ENCODE measurements around the gene AK1.
A peak's percentile ranks its signal among the peaks of the same experiment; 100 is the strongest.

The AK1 gene

GRCh38 chr9:127868278-127868902 lies 9.1 kb downstream of the AK1 start:
- no peak for DNase-seq (ENCODE audit: low read depth in 1 of 2, low spot score in 1 of 2)

- DNase-seq (ENCODE audit: low read depth in 1 of 2, low spot score in 1 of 2), result no peak
Measured at GRCh38 chr9:127867356-127868277, 9.9 kb downstream of the AK1 start.

GRCh38 chr9:127866535-127866934 lies 10.9 kb downstream of the AK1 start:
- DNase-seq (ENCODE audit: low read depth in 1 of 2, low spot score in 1 of 2), result no peak

- DNase-seq (ENCODE audit: low read depth in 1 of 2, low spot score in 1 of 2), result no peak
Measured at GRCh38 chr9:127865645-127866464, 11.6 kb downstream of the AK1 start.

GRCh38 chr9:127863191-127863621 lies 14.3 kb downstream of the AK1 start:
- DNase-seq (ENCODE audit: low read depth in 1 of 2, low spot score in 1 of 2), result no peak

- peak in 1 of 2 donors; percentile 19 for DNase-seq (ENCODE audit: low read depth in 1 of 2, low spot score in 1 of 2)
Measured at GRCh38 chr9:127862075-127863011, 15.1 kb downstream of the AK1 start.

GRCh38 chr9:127860779-127861178 lies 16.7 kb downstream of the AK1 start:
- DNase-seq (ENCODE audit: low read depth in 1 of 2, low spot score in 1 of 2), result no peak

GRCh38 chr9:127860260-127860659 lies 17.2 kb downstream of the AK1 start:
- no peak for DNase-seq (ENCODE audit: low read depth in 1 of 2, low spot score in 1 of 2)

- no peak for DNase-seq (ENCODE audit: low read depth in 1 of 2, low spot score in 1 of 2)
Measured at GRCh38 chr9:127858041-127858512, 19.4 kb downstream of the AK1 start.

GRCh38 chr9:127857278-127857677 lies 20.2 kb downstream of the AK1 start:
- DNase-seq (ENCODE audit: low read depth in 1 of 2, low spot score in 1 of 2), result no peak

- no peak for DNase-seq (ENCODE audit: low read depth in 1 of 2, low spot score in 1 of 2)
Measured at GRCh38 chr9:127856729-127857116, 20.8 kb downstream of the AK1 start.

GRCh38 chr9:127856094-127856728 lies 21.3 kb downstream of the AK1 start:
- no peak for DNase-seq (ENCODE audit: low read depth in 1 of 2, low spot score in 1 of 2)

- no peak for DNase-seq (ENCODE audit: low read depth in 1 of 2, low spot score in 1 of 2)
Measured at GRCh38 chr9:127855522-127855921, 22.0 kb downstream of the AK1 start.

- DNase-seq (ENCODE audit: low read depth in 1 of 2, low spot score in 1 of 2), result no peak
Measured at GRCh38 chr9:127854960-127855359, 22.5 kb downstream of the AK1 start.

GRCh38 chr9:127854184-127854806 lies 23.2 kb downstream of the AK1 start, which contains the start of gene ENG:
Gene ENG, minus strand, starts transcription at chr9:127854658. Its CDS starts 303 bp downstream, at chr9:127854355.
- no peak for DNase-seq (ENCODE audit: low read depth in 1 of 2, low spot score in 1 of 2)

GRCh38 chr9:127853312-127854183 lies 23.9 kb downstream of the AK1 start:
- DNase-seq (ENCODE audit: low read depth in 1 of 2, low spot score in 1 of 2), result no peak

- no peak for DNase-seq (ENCODE audit: low read depth in 1 of 2, low spot score in 1 of 2)
Measured at GRCh38 chr9:127852829-127853228, 24.6 kb downstream of the AK1 start.

GRCh38 chr9:127850286-127850830 lies 27.1 kb downstream of the AK1 start:
- DNase-seq (ENCODE audit: low read depth in 1 of 2, low spot score in 1 of 2), result no peak
